ENCODE results near the gene IMMP1L.

Gene IMMP1L

DNA sequence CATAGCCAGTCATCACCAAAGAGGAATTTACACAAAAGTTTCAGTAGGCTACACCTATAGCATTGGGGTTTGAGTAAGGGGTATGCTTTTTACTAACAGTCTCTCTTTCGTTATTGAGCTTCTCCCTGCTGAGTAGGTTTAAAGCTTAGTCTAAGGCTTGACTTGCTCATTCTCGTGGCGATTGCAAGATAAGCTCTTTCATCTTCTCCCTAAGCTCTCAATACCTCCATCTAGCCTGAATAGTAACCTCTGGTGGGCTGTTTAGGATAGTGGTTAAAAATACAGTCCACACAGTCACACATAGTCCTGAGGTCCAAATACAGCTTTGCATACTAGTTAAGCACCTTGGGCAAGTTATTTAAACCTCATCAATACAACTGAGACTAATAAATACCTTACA lies 65.6 kb downstream of the IMMP1L start:
- no peaks in the 10 kb centered on the region for H3K9me3 ChIP-seq (ENCODE audit: insufficient read depth, low read length)
- H3K79me2 ChIP-seq (ENCODE audit: low read length) = no peaks in the 10 kb centered on the region
- H3K4me3 ChIP-seq (ENCODE audit: low read length) = no peak overlapping the region
- no peaks in the 10 kb centered on the region for H3K4me1 ChIP-seq (ENCODE audit: low read length)
- no peak overlapping the region for H3K9ac ChIP-seq (ENCODE audit: low read length)
- no peak overlapping the region for H3K4me2 ChIP-seq (ENCODE audit: low read length)
- TF ChIP-seq EZH2phosphoT487 (IDR thresholded peaks at IDR 0.05; ENCODE audit: low read depth) = no peak
- TF ChIP-seq, protein P1, sequence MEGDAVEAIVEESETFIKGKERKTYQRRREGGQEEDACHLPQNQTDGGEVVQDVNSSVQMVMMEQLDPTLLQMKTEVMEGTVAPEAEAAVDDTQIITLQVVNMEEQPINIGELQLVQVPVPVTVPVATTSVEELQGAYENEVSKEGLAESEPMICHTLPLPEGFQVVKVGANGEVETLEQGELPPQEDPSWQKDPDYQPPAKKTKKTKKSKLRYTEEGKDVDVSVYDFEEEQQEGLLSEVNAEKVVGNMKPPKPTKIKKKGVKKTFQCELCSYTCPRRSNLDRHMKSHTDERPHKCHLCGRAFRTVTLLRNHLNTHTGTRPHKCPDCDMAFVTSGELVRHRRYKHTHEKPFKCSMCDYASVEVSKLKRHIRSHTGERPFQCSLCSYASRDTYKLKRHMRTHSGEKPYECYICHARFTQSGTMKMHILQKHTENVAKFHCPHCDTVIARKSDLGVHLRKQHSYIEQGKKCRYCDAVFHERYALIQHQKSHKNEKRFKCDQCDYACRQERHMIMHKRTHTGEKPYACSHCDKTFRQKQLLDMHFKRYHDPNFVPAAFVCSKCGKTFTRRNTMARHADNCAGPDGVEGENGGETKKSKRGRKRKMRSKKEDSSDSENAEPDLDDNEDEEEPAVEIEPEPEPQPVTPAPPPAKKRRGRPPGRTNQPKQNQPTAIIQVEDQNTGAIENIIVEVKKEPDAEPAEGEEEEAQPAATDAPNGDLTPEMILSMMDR (IDR thresholded peaks at IDR 0.05; ENCODE audit: low read depth, low read length) = no peak
- no peaks in the 10 kb centered on the region for H4K20me1 ChIP-seq (ENCODE audit: insufficient read depth, low read length)
- no peak overlapping the region for H2AFZ ChIP-seq (ENCODE audit: low read depth, low read length)
- H3K27me3 ChIP-seq (ENCODE audit: low read depth, low read length) = no peaks in the 10 kb centered on the region
- H3K27ac ChIP-seq (ENCODE audit: low read length) = no peak overlapping the region
- H3K36me3 ChIP-seq (replicated peaks; ENCODE audit: low read depth, low read length) = peaks cover 5% of the 10 kb centered on the region

DNA sequence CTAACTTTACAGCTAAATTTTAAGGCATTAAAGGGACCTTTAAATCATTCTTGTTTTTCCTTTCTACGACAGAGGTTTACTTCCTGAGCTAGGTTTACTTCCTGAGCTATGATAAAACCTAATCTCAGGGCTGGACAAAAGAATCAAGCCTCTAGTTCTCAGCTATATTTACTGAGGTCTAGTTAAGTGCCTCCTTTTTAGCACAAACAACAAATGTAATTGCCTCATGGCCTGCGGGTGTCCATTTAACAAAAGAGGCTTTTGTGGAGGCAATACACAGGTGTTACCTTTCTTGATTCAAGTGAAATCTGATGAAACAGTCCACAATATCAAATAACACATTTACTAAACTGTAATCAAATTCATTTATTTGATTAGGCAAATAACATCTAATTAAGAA lies 67.3 kb downstream of the IMMP1L start:
- Histone ChIP-seq H2AFZ (ENCODE audit: low read depth, low read length) (no peak overlapping the region), H3K9me3 (ENCODE audit: insufficient read depth, low read length) (no peaks in the 10 kb centered on the region), H3K4me3 (ENCODE audit: low read length) (no peak overlapping the region), H3K79me2 (ENCODE audit: low read length) (no peaks in the 10 kb centered on the region), H3K27ac (ENCODE audit: low read length) (no peak overlapping the region), H3K4me1 (ENCODE audit: low read length) (no peaks in the 10 kb centered on the region), H3K36me3 (replicated peaks; ENCODE audit: low read depth, low read length) (peaks cover 4% of the 10 kb centered on the region), H3K4me2 (ENCODE audit: low read length) (no peak overlapping the region), H4K20me1 (ENCODE audit: insufficient read depth, low read length) (no peaks in the 10 kb centered on the region), H3K27me3 (ENCODE audit: low read depth, low read length) (no peaks in the 10 kb centered on the region), H3K9ac (ENCODE audit: low read length) (no peak overlapping the region)
- no peak for TF ChIP-seq EZH2phosphoT487 (IDR thresholded peaks at IDR 0.05; ENCODE audit: low read depth)
- TF ChIP-seq, protein P1 (IDR thresholded peaks at IDR 0.05; ENCODE audit: low read depth, low read length) = no peak

DNA sequence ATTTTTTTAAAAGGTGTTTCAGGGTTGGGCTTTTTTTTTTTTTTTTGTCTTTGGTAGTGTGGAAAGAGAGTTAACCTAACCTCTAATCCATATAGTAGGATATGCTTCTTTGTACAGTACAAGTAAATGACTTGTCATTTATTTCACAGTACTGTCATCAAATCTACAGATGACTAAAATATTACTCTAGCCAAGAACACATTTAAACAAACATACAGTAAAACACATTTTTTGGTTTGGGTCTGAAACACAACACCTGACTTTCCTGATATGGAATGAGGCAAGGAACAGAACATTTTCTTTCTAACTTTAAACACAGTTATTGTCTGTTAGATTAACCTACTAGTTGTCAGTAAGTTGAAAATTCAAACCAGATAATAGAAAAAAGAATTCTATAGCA lies 68.1 kb downstream of the IMMP1L start:
- no peaks in the 10 kb centered on the region for H3K79me2 ChIP-seq (ENCODE audit: low read length)
- no peak overlapping the region for H3K4me2 ChIP-seq (ENCODE audit: low read length)
- no peaks in the 10 kb centered on the region for H3K36me3 ChIP-seq (replicated peaks; ENCODE audit: low read depth, low read length)
- no peak overlapping the region for H2AFZ ChIP-seq (ENCODE audit: low read depth, low read length)
- no peaks in the 10 kb centered on the region for H3K27me3 ChIP-seq (ENCODE audit: low read depth, low read length)
- H3K9me3 ChIP-seq (ENCODE audit: insufficient read depth, low read length) = no peaks in the 10 kb centered on the region
- no peaks in the 10 kb centered on the region for H3K4me1 ChIP-seq (ENCODE audit: low read length)
- H3K27ac ChIP-seq (ENCODE audit: low read length) = no peak overlapping the region
- TF ChIP-seq EZH2phosphoT487 (IDR thresholded peaks at IDR 0.05; ENCODE audit: low read depth) = no peak
- TF ChIP-seq, protein P1 (IDR thresholded peaks at IDR 0.05; ENCODE audit: low read depth, low read length) = no peak
- no peaks in the 10 kb centered on the region for H4K20me1 ChIP-seq (ENCODE audit: insufficient read depth, low read length)
- H3K4me3 ChIP-seq (ENCODE audit: low read length) = no peak overlapping the region
- no peak overlapping the region for H3K9ac ChIP-seq (ENCODE audit: low read length)

DNA sequence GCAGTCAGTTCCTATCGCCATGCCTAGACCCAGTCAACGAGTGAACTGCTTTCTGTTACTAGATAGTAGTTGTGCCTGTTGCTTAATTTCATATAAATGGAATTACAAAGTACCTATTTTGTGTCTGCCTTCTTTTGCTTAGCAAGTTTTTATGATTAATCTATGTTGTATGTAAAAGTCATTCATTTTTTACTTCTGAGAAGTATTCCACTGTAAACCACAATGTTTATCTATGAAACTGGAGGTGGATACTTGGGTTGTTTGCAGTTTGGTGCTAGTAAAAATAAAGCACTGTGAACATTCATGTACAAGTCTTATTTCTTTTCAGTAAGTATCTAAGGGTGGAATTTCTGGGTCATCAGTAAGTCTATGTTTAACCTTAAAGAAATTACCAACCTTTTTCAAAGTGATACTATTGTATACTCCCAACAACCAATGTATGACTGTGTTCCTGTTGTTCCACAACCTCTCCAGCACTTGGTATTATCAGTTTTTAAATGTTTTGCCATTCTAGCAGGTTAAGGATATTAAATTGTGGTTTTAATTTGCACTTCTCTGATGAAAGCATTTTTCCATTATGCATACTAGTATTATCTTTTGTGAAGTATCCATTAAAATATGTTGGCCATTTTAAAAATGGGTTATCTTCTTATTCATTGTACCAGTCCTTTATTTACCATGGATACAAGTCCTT lies 71.5 kb downstream of the IMMP1L start:
- no peak for TF ChIP-seq EZH2phosphoT487 (IDR thresholded peaks at IDR 0.05; ENCODE audit: low read depth)
- TF ChIP-seq, protein P1 (IDR thresholded peaks at IDR 0.05; ENCODE audit: low read depth, low read length) = no peak
- Histone ChIP-seq H3K79me2 (ENCODE audit: low read length) (no peaks in the 10 kb centered on the region), H3K4me1 (ENCODE audit: low read length) (no peaks in the 10 kb centered on the region), H3K27me3 (ENCODE audit: low read depth, low read length) (no peaks in the 10 kb centered on the region), H2AFZ (ENCODE audit: low read depth, low read length) (no peak overlapping the region), H3K4me3 (ENCODE audit: low read length) (no peak overlapping the region), H3K27ac (ENCODE audit: low read length) (no peak overlapping the region), H4K20me1 (ENCODE audit: insufficient read depth, low read length) (no peaks in the 10 kb centered on the region), H3K9me3 (ENCODE audit: insufficient read depth, low read length) (no peaks in the 10 kb centered on the region), H3K4me2 (ENCODE audit: low read length) (no peak overlapping the region), H3K9ac (ENCODE audit: low read length) (no peak overlapping the region), H3K36me3 (replicated peaks; ENCODE audit: low read depth, low read length) (no peaks in the 10 kb centered on the region)

Measured in OCI-LY3 (cell line).